Measurements from ENCODE around the gene DHX35.

DHX35 gene

GRCh38 chr20:39082622-39083398, 120.7 kb downstream of the DHX35 start:
- no peak for TF ChIP-seq CTCF (conservative IDR thresholded peaks at IDR 0.05)
- H3K27ac ChIP-seq, result no peak overlapping the region

- TF ChIP-seq CTCF (conservative IDR thresholded peaks at IDR 0.05), result no peak
- no peak overlapping the region for H3K27ac ChIP-seq
Measured at GRCh38 chr20:39083761-39084160, 121.6 kb downstream of the DHX35 start.

- TF ChIP-seq CTCF (conservative IDR thresholded peaks at IDR 0.05), result no peak
- no peak overlapping the region for H3K27ac ChIP-seq
Measured at GRCh38 chr20:39089029-39089428, 126.9 kb downstream of the DHX35 start.
